ENCODE data around the gene GPS1.

The GPS1 gene

DNA sequence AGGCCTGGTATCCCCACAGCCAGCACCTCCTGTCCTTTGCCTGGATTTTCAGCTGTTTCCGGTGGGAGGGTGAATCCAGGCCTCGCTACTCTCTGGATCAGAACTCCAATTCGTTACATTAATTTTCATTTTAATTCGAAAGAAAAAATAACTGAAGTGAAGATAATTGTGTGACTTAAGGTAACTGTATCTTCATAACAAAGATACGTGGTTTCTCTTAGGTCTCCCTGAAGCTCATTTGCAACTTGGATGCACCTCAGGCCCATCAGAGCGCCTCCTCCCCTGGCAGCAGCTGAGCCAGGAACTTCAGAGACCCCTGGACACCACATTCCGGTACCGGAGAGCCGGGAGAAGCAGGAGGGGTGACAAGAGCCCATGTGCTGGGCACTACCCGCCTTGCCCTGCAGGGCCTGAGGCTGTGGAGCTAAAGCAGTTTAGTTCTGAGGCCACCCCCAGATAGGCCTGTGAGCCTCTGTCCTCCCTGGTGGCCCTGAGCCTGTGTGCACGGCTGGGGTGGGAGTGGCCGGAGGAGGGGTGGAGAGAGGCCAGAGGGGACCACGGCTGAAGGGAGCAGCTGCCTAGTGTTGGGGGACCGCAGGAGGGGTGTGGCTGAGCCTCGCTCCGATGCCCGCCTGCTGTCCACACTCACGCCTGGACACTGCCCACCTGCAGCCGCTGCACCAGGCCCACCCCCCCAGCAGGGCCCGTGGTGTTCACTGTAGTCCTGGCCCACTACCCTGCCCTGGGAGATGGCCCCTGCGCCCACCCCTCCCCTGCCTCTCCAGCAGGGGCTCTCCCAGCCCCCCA lies 25.3 kb downstream of the GPS1 start:
- H3K4me3 ChIP-seq (ENCODE audit: low read depth, low read length): no peak overlapping the region
- no peak for DNase-seq (ENCODE audit: low read depth)
- TF ChIP-seq, protein P1, sequence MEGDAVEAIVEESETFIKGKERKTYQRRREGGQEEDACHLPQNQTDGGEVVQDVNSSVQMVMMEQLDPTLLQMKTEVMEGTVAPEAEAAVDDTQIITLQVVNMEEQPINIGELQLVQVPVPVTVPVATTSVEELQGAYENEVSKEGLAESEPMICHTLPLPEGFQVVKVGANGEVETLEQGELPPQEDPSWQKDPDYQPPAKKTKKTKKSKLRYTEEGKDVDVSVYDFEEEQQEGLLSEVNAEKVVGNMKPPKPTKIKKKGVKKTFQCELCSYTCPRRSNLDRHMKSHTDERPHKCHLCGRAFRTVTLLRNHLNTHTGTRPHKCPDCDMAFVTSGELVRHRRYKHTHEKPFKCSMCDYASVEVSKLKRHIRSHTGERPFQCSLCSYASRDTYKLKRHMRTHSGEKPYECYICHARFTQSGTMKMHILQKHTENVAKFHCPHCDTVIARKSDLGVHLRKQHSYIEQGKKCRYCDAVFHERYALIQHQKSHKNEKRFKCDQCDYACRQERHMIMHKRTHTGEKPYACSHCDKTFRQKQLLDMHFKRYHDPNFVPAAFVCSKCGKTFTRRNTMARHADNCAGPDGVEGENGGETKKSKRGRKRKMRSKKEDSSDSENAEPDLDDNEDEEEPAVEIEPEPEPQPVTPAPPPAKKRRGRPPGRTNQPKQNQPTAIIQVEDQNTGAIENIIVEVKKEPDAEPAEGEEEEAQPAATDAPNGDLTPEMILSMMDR (IDR thresholded peaks at IDR 0.05; ENCODE audit: low read depth, low read length, missing control alignments): no peak

DNA sequence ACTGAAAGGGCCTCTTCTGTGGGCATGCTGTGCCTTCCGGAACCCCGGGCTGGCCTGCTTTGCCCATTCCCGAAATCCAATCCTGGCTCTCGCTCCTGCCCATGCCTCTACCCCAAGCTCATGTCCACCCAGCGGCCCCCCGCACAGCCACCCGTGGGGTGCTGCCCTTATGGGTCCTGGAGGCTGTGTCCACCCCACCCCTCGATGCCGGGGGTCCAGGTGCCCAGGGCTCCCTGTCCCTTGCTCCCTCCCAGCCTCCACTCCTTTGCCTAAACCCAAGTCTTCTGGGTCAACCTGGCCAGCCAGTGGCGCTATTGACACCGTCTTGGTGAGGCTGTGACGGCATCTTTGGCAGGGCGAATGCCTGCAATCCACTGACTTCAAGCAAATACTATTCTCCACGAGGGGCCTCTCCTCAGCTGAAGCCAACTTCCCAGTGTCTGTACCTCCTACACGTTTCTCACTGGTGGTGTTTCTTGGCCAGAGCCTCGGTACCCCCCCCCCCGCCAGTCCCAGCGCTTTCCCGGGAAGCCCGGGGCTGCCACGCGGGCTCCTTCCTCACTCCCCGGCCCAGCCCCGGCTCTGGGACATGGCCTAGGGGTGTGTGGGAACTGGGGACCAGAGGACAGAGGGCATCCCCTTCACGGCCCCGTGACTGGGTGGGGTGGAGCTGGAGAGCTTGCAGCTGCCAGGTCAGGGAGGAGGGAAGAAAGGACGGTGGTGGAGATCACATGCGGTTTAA lies 26.1 kb downstream of the GPS1 start:
- DNase-seq (ENCODE audit: low read depth): no peak
- TF ChIP-seq, protein P1 (IDR thresholded peaks at IDR 0.05; ENCODE audit: low read depth, low read length, missing control alignments): no peak
- no peak overlapping the region for H3K4me3 ChIP-seq (ENCODE audit: low read depth, low read length)

DNA sequence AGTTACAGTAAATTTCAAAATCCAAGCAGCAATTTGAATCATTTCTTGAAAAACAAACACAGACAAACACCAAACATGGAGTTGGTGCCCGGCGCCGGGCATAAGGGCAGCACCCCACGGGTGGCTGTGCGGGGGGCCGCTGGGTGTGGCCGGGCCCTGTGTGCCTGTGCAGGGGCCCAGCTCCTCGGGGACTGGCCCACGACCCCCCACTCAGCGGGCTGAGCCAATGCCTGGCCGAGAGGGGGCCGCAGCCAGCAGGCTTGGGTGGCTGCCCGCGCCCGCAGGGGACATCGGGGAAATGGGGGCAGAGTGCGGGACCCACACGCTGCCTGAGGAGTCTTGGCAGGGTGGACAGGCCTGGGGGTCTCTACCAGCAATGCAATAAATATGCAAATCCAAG lies 26.7 kb downstream of the GPS1 start:
- DNase-seq (ENCODE audit: low read depth): no peak
- TF ChIP-seq, protein P1 (IDR thresholded peaks at IDR 0.05; ENCODE audit: low read depth, low read length, missing control alignments): no peak
- no peak overlapping the region for H3K4me3 ChIP-seq (ENCODE audit: low read depth, low read length)

DNA sequence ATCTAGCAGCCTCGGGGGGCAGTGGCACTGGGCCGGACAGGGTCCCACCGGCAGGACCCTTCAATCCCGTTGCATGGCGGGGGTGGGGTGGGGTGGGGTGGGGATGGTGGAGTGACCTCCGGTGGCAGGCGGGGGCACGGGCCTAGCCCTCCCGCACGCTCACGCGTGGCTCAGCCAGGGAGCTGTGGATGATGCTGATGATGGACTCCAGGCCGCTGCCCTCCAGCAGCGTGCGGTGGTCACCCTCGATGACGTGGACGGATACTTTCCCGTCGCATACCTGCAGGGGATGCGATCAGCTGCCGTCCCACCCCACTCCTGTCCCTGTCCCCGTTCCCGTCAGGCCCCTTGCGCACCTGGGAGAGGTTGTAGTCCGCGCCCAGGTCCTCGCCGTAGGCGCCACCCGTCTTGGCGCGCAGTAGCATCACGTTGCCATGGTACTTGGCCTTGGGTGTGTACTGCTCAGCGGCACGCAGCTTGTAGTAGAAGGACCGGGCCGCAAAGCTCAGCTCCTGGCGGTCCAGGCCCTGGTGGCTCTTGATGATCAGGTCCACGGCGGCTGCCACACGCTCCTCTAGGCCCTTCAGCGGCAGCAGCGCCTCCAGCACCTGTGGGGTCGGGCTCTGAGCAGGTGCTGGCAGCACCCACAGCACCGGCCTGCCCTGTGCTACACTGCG lies 27.4 kb downstream of the GPS1 start:
- no peak for DNase-seq (ENCODE audit: low read depth)
- no peak overlapping the region for H3K4me3 ChIP-seq (ENCODE audit: low read depth, low read length)
- TF ChIP-seq, protein P1 (IDR thresholded peaks at IDR 0.05; ENCODE audit: low read depth, low read length, missing control alignments): no peak

DNA sequence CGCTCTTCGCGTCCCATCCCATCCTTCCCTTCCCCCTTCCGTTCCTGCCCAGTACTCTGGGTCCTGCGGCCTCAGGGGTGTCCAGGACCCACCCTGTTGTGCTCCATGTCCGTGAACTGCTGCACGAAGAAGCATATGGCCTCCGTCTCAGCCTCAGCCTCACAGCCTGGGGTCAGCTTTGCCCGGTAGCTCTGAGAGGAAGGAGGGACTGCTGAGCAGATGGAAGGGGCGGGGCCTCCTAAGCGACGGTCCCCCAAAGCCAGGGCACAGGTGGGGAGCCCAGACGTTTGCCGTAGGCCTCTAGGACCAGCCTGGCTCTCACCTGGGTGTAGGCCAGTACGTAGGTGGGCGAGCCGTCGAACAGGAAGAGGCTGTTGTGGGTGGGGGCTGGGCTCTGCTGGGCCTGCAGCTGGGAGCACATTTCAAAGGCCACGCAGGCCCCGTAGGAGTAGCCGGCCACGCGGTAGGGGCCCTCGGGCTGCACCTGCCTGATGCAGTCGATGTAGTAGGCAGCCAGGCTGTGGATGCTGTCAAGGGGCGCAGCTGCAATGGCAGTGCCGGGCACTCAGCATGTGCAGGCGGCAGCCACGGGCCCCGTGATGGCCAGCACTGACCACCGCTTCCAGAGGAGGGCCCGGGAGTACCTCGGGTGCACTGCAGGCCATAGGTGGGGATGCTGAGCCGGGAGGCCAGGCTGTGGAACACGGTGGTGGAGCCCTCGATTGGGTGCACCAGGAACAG lies 28.5 kb downstream of the GPS1 start:
- H3K4me3 ChIP-seq (ENCODE audit: low read depth, low read length): no peak overlapping the region
- TF ChIP-seq, protein P1 (IDR thresholded peaks at IDR 0.05; ENCODE audit: low read depth, low read length, missing control alignments): no peak
- DNase-seq (ENCODE audit: low read depth): no peak

DNA sequence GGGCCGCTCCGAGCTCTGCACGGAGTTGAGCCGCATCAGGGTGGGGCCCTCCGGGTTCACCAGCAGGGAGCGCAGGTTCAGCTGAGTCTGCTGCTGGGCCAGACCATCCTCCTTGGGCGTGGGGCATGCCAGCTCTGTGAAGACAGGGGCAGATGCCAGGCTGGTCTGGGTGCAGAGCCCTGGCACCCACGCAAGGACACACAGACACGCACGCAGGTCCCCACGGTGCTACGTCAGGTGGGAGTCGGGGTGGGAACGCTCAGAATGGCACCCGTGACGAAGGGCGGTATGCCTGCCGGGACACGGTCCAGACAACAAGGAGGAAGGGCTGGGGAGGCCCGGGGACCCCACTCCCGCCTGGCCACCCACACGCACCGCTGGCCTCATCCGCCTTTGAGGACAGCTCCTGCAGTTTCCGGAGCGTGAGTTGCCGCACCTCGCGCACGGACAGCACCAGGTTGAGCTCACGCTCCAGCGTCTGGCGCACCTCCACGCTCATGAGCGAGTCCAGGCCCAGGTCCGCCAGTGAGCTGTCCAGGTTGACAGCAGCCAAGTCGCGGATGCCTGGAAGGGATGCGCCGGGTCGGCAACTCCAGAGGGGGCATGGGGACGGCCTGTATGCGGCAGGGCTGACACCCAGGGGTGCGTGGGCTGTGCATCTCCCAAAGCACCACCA lies 29.2 kb downstream of the GPS1 start:
- H3K4me3 ChIP-seq (ENCODE audit: low read depth, low read length): no peak overlapping the region
- TF ChIP-seq, protein P1 (IDR thresholded peaks at IDR 0.05; ENCODE audit: low read depth, low read length, missing control alignments): no peak
- DNase-seq (ENCODE audit: low read depth): no peak
